Right lobe of liver (tissue), 6 donors: Measurements from ENCODE around the gene CRK. TPM values are rescaled to one million over a fixed set of nuclear protein-coding genes. Genes with fewer than 3 reads are reported as not detected.
A peak's percentile ranks its signal among the peaks of the same experiment; 100 is the strongest.

Experiments used
- ATAC-seq, 4 donors: fragments of 200-7000 bp; cut with Tn5 transposase; one replicate each; pipeline ENCODE4 v1.9.1; 2020; ENCODE audit warnings: mild to moderate bottlenecking in 4 of 4, moderate library complexity in 4 of 4
- DNase-seq, 3 donors: peaks; one replicate each; pipeline ENCODE4 v3.0.0-alpha.2; 2020
- H3K27ac ChIP-seq, 3 donors: fragments of 200-600 bp; one replicate each; pipeline ENCODE4 v1.8.0; 2022
- H3K27me3 ChIP-seq, 2 donors: fragments of 200-600 bp; one replicate each; pipeline ENCODE4 v1.8.0; 2022
- H3K36me3 ChIP-seq, 4 donors: fragments of 200-600 bp; sonication (generic) in 1 of 4; one replicate each; pipeline versions ENCODE4 v1.5.1 to v1.8.0; 2017 to 2022; ENCODE audit warnings: control low read depth in 1 of 4
- H3K4me1 ChIP-seq, 4 donors: fragments of 200-600 bp; sonication (generic) in 1 of 4; one replicate each; pipeline versions ENCODE4 v1.5.1 to v1.8.0; 2017 to 2022; ENCODE audit warnings: control low read depth in 1 of 4
- H3K4me3 ChIP-seq, 3 donors: fragments of 200-600 bp; one replicate each; pipeline ENCODE4 v1.8.0; 2022
- H3K9me3 ChIP-seq, 4 donors: fragments of 200-600 bp; sonication (generic) in 1 of 4; one replicate each; pipeline versions ENCODE4 v1.5.1 to v1.8.0; 2017 to 2022; ENCODE audit warnings: control low read depth in 1 of 4
- CTCF ChIP-seq, 4 donors: fragments of 200-600 bp in 3 of 4; fragments of 450-650 bp in 1 of 4; IDR thresholded peaks; one replicate each; pipeline versions ENCODE4 v1.5.1 to v1.8.0; 2016 to 2022; ENCODE audit warnings: antibody characterized with exemption in 4 of 4, mild to moderate bottlenecking in 2 of 4
- POLR2A ChIP-seq: fragments of 450-650 bp; IDR thresholded peaks from one replicate; pipeline ENCODE4 v1.6.1; 2017; ENCODE audit warnings: antibody characterized with exemption, mild to moderate bottlenecking
- WGBS: methylation state at CpG from one replicate; pipeline ENCODE4 v1.1.6; 2018; ENCODE audit warnings: low coverage, low lambda C conversion rate; ENCODE audit not compliant: insufficient coverage; ENCODE audit errors: missing lambda C conversion rate; 5-methylcytosine and 5-hydroxymethylcytosine counted together
- intact Hi-C, 2 donors: fragments of 100-400 bp; cut with DNase I; formaldehyde crosslinking; loops; one replicate each; pipeline versions ENCODE4 v1.11.2 to v1.14.1; 2022
- total RNA-seq, 6 experiments: library from RNA; depleted of rRNA in 2 of 6; stranded (reverse); fragments of >200 nt in 2 of 6; fragmentation: NEBNext Ultra II Directional in 3 of 6; extraction: Animal tissue kit (Norgen Biotek cat#: 25700) in 3 of 6; gene quantifications; one replicate each; pipeline versions ENCODE4 v1.1.0 to v1.2.4, GENCODE V29; 2016 to 2023
- donor health status: DM: no; HTN: yes; CAD: no.
- donor health status: DM: no; HTN: no; CAD: no.
- donor health status: DM: no; HTN: no; CAD: no.
- donor health status: DM: no; HTN: yes; CAD: no.
- donor health status: DM: no; HTN: yes; CAD: no.

CRK gene
- total RNA-seq, 6 experiments from 2014 or later, result 33.9 to 58.6 (median 47.6) TPM

GRCh38 chr17:1414634-1415033 lies 41.4 kb downstream of the CRK start:
- H3K4me1 ChIP-seq, result peaks cover 0 to 27% (median 7%) of the 10 kb centered on the region in 4 donors
- WGBS, result 70% methylated on average over 10 of the region's 10 CpGs

GRCh38 chr17:1414001-1414574 lies 41.9 kb downstream of the CRK start:
- Histone ChIP-seq H3K9me3 (no peaks in the 10 kb centered on the region), H3K27ac (peak overlapping the region in 2 of 3 donors; percentile 25 to 53), H3K27me3 (no peaks in the 10 kb centered on the region), H3K4me3 (no peak overlapping the region), H3K4me1 (peaks cover 0 to 27% (median 7%) of the 10 kb centered on the region in 4 donors), H3K36me3 (peaks cover 0 to 2% (median 0%) of the 10 kb centered on the region in 4 donors)
- WGBS, result 69% methylated on average over 4 of the region's 9 CpGs
- no peak for TF ChIP-seq CTCF (IDR thresholded peaks at IDR 0.05)
- no peak for TF ChIP-seq POLR2A
- ATAC-seq, result no peak
- intact Hi-C loops, result no loop called here
- DNase-seq, result no peak

More at GRCh38 chr17:1414634-1415033, 41.4 kb downstream of the CRK start:
- no peak for DNase-seq
- intact Hi-C loops, result no loop called here
- TF ChIP-seq POLR2A (no peak), CTCF (IDR thresholded peaks at IDR 0.05) (no peak)
- no peak overlapping the region for H3K4me3 ChIP-seq
- no peaks in the 10 kb centered on the region for H3K9me3 ChIP-seq
- no peak for ATAC-seq
- no peaks in the 10 kb centered on the region for H3K27me3 ChIP-seq
- H3K36me3 ChIP-seq, result peaks cover 0 to 2% (median 0%) of the 10 kb centered on the region in 4 donors
- no peak overlapping the region for H3K27ac ChIP-seq

- TF ChIP-seq CTCF (IDR thresholded peaks at IDR 0.05) (no peak), POLR2A (peak; percentile 17)
- intact Hi-C loops, result no loop called here
Measured at GRCh38 chr17:1413281-1413791, 42.7 kb downstream of the CRK start.

GRCh38 chr17:1412185-1413110 lies 43.6 kb downstream of the CRK start:
- H3K27me3 ChIP-seq, result no peaks in the 10 kb centered on the region
- intact Hi-C loops, result no loop called here
- H3K4me1 ChIP-seq, result peaks cover 0 to 27% (median 7%) of the 10 kb centered on the region in 4 donors
- 46% methylated on average over 16 of the region's 27 CpGs for WGBS
- H3K36me3 ChIP-seq, result no peaks in the 10 kb centered on the region
- no peaks in the 10 kb centered on the region for H3K9me3 ChIP-seq
- ATAC-seq (peak; percentile 58 to 71 (median 66)), DNase-seq (peak; percentile 43 to 78 (median 72))
- peak overlapping the region in 2 of 3 donors; percentile 53 to 76 for H3K27ac ChIP-seq
- TF ChIP-seq CTCF (IDR thresholded peaks at IDR 0.05) (no peak), POLR2A (no peak)
- peak overlapping the region in 2 of 3 donors; percentile 19 to 20 for H3K4me3 ChIP-seq

More at GRCh38 chr17:1413281-1413791, 42.7 kb downstream of the CRK start:
- peaks cover 0 to 2% (median 0%) of the 10 kb centered on the region in 4 donors for H3K36me3 ChIP-seq
- peaks cover 0 to 27% (median 7%) of the 10 kb centered on the region in 4 donors for H3K4me1 ChIP-seq
- peak overlapping the region in 2 of 3 donors; percentile 53 to 76 for H3K27ac ChIP-seq
- no peaks in the 10 kb centered on the region for H3K27me3 ChIP-seq
- peak; percentile 85 to 96 (median 93) for DNase-seq
- 40% methylated on average over 6 of the region's 6 CpGs for whole genome bisulfite sequencing
- H3K9me3 ChIP-seq, result no peaks in the 10 kb centered on the region
- H3K4me3 ChIP-seq, result peak overlapping the region in 2 of 3 donors; percentile 19 to 20
- ATAC-seq, result peak; percentile 92 to 95 (median 94)
